Tongue (tissue), 2 donors: ENCODE measurements around the gene HYAL1. TPM values are rescaled to one million over a fixed set of nuclear protein-coding genes. Genes with fewer than 3 reads are reported as not detected.
A peak's percentile ranks its signal among the peaks of the same experiment; 100 is the strongest.
"Not testable (repeated sequence)": the region's sequence is repeated elsewhere in the genome, so short reads cannot be mapped to it uniquely, and the experiment has no call there.

Experiments
- DNase-seq: peaks from one replicate; pipeline ENCODE4 v3.0.0-alpha.2; 2015
- total RNA-seq: library from RNA; depleted of rRNA; stranded (reverse); fragments of >200 nt; gene quantifications from one replicate; pipeline ENCODE4 v1.2.3, GENCODE V29; 2014

HYAL1 gene
- total RNA-seq, 1 donor from 2014 or later, result 1.2 TPM

DNA sequence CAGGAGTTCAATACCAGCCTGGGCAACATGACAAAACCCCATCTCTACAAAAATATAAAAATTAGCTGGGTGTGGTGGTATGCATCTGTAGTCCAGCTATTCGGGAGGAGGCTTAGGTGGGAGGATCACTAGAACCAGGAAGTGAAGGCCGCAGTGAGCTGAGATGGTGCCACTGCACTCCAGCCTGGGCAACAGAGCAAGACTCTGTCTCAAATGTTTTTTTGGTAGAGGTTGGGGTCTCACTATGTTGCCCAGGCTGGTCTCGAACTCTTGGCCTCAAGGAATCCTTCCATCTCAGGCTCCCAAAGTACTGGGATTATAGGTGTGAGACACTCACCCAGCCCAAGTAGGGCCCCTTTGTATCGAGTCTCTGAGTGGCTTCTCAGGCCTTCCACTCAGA lies 9.3 kb downstream of the HYAL1 start:
- DNase-seq, result no peak

DNA sequence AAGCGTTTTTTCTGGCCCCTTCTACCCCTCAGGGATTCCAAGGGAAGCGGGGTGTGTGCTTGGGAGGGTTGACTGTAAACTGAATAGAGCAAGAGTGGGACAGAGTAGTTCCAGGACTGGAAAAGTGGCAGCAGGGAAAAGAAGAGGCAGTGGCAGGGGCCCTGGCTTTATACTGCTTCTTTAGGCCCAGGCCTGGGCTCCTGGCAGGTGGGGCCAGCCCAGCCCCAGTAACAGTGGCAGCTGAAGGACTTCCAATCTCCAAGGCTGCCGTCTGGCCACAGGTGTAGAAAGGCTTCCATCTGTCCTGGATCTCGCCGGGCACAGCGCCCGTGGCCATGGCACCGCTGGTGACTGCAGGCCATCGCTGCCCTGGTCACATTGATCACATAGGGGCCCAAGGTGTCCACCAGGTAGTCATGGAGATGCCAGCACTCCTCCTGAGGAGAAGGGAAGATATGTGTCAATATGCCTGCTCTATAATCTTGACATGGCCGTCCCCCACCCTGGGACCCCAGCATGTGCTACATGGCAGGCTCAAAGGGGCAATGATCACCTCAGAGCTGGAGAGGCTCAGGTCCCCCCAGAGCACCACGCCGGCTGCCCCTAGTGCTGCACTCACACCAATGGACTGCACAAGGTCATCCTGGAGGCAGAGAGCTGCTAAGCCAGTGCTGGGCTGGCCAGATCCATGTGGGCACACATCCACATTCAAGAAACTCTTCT lies 10.1 kb downstream of the HYAL1 start:
- DNase-seq, result no peak

DNA sequence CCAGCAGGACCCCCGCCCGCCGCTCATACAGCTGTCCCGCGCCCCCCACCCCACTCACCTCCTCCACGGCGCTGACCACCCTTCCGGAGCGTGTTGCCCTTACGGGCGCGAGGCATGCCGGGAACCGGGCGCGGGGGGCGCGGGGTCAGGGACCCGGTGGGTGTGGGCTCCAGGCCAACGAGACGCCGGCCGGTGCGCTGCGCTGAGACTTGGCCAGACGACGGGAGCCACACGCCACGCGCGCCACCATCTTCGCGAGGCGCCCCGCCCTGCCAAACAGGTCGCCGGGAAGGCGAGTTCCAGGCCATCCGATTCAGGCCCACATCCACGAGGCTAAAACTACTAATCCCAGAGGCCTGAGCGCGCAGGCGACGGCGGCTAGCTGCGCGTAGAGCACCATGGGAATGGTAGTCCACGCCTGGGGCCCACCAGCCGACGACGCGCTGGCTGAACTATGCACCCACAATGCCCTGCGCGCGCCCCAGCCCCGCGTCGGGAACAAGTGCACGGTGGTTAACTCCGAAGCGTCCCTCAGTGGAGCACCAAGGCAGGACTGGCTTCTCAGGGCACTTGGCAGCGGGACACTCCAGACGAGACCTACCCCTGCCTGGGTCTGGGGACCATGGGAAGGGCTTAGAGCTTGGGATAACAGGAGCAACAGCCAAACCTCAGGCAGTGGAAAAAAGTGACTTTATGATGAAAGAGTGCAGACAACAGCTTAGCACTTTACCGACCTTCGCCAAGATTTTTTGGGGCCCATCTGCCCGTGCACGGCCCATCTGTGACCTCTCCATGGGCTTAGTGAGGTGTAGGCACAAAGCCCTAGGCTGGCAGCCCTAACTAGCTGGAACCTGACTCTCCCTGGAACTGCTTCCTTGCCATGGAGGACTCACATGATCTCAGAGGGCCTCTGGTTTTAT lies 11.0 kb downstream of the HYAL1 start, which contains the start of gene IFRD2:
IFRD2 (minus strand) TSS at position 271 of the 920 bp plus-strand sequence; CDS start at position 116, 155 bp downstream.
- peak; percentile 99 for DNase-seq

DNA sequence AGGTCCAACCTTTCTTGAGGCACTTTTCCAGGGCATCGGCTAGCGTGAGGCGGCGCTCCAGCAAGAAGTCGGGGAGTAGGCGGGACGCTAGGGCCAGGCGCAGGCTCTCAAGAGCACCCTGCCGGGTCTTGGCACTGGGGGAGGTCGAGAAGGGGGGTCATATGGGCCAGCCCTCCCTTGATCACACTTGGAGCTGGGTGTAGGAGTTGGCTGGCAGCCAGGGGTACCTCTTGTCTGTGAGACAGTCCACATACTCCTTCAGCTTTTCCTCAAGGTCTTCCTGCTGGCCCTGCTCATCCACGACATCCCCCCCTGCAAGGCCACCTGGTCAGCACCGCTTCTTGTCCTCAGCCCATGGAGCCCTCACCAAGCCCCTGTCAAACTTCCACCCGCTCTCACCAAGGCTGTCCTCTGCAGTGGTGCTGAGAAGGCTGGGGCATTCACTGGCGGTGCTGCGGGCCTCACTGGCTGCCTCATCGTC lies 13.2 kb downstream of the HYAL1 start:
- DNase-seq, result no peak

DNA sequence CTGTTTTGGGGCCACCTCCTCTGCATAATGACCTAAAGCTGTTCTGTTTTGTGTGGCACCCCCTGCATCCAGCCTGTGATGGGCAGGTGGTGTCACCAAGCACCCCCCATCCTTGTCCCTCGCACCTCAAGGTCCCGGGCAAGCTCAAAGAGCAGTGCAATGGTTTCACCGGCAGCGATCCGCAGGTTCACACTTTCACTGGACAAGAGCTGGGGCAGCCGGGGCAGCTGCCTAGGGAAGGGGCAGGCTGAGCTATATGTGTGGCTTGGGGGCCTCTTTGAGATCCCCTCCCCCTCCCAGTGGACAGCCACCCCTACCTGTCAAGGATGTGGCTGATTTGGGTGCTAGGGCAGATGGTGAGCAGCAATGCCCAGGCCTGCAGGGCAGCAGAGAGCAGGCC lies 14.2 kb downstream of the HYAL1 start:
- DNase-seq, result no peak

DNA sequence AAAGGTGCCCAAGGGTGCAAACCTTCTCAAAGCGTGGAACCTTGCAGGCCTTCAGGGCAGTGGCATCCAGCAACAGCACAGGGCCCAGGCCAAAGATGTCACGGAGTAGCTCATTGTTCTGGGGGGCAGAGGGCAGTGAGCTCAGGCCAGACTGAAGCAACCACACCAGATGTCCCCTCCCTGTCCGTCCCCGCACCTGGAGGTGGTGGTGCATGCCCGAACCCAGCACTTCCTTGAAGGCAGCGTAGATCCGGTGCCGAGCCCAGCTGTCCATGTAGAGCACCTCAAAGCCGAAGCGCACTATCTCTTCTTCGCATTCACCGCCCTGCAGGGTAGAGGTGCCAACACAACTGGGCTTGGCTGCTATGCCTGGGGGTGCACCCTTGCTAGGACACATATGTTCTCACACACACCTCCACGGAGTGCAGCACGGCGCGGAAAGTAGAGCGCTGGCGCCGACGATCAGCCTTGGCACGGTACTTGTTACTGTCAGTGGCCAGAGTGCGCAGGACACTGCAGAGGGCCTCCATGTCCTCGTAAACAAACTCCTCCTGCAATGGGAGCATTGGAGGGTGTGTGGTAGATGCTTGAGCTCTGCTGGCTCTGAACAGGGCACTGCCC lies 14.9 kb downstream of the HYAL1 start:
- DNase-seq, result no peak

DNA sequence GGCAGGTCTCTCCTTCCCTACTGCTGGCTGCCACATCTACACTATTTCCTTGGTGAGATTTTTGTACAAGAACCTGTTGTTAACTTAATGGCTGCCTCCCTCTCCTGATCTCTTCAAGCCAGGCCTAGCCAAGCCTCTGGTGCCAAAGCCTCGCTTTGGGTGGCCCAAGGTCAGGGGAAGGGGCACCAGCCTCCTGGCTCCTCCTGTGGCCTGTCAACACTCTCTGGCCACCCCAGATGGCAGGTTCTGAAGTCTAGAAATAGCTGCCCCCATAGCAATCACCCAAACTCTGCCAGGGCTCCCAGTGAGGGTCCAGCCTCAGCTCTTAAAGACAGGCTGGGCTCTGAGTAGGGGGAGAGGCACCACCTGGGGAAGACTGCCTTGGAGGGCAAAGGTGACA lies 16.1 kb downstream of the HYAL1 start:
- DNase-seq, result no peak

DNA sequence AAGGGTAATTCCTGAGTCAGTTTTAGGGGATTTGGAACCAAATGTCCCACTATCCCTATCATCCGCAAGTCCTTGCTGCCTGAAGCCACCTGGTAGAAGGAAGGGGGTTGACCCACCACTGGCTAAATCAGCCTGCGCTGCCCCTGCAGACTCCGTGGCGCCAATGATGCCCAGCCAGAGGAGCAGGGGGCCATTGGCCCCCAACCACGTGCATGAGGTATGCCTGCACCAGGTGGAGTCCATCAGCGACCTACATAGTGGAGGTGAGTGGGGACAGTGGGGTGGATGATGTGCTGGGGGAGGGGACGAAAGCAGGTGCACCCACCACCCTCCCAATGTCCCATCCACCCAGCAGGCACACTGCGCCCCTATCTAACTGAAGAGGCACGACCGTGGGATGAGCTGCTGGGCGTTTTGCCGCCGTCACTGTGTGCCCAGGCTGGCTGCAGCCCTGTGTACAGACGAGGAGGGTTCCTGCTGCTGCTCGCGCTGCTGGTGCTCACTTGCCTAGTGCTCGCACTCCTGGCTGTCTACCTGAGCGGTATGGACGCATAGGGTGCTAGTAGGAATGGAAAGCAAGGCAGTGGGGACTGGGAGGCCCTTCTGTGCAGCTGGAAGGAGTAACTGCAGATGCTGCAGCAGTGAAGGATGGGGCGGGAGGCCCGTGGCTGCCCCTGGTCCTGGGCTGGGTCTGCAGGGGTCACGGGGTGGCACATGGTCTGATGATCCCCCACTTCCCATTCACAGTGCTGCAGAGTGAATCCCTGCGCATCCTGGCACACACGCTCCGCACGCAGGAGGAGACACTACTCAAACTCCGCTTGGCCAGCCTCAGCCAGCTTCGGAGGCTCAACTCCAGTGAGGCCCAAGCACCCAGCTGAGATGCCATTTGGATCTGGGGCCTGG lies 16.8 kb downstream of the HYAL1 start:
- DNase-seq, result no peak

DNA sequence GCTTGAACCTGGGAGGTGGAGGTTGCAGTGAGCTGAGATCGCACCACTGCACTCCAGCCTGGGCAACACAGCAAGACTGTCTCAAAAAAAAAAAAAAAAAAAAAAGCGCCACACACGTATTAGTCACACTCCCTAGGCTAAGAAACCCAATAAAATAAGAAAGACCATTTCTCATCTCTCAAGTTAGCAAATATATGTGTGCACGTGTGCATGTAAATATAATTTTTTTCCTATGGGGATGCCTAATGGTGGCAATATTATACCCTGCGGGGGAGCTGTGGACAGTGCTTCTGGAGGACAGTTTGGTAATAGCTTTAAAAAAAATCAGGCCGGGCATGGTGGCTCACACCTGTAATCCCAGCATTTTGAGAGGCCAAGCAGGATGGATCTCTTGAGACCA lies 19.3 kb downstream of the HYAL1 start:
- DNase-seq, result not testable (repeated sequence)

DNA sequence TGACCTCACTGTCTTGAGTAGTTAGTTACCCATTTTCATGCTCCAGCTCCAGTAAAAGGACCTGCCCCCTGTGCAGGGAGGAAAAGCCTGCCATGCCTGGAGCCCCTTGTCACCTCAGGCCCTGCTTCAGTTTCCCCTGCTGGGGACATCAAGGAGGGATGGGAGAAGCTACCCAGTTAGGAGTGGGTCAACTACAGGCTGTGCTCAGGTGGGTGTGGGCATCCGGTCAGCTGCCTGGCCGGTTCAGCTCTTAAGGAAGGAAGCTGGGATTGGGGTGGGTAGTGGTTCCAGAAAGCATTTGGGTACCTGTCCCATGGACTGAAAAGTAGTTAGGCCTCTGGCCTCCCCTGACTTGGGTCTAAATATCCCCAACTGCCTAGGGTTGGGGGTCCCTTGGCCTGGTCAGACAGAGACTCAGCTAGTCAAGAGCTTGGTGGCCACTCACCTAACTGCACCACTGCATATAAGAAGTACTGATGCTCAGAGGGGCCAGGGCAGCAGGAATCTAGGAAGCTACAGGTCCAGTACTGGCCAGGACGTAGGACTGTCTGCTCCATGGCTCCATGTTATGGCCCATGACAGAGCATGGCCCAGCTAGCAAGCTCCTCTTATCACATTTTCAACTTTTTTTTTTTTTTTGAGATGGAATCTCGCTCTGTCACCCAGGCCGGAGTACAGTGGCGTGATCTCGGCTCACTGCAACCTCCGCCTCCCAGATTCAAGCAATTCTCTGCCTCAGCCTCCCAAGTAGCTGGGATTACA lies 23.9 kb downstream of the HYAL1 start:
- no peak for DNase-seq

DNA sequence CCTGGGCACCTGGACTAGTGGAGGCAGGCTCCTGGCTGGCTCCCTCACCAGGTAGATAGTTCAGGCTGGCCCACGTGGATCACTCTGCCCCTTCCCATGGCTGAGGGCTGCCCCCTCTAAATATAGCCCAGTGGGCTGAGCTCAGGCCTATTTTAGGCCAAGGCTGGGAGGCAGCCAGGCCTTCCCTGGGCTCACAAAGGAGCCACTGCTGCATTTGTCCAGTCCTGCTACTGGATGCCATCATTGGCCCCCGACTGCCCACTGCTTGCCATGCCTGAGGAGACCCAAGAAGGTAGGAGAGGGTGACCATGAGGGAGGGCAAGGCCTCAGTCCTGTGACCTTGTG lies 24.5 kb downstream of the HYAL1 start, which contains the start of gene LSMEM2:
LSMEM2 (plus strand) TSS at position 208 of the 345 bp plus-strand sequence; CDS start at position 235, 27 bp downstream.
- peak; percentile 66 for DNase-seq

DNA sequence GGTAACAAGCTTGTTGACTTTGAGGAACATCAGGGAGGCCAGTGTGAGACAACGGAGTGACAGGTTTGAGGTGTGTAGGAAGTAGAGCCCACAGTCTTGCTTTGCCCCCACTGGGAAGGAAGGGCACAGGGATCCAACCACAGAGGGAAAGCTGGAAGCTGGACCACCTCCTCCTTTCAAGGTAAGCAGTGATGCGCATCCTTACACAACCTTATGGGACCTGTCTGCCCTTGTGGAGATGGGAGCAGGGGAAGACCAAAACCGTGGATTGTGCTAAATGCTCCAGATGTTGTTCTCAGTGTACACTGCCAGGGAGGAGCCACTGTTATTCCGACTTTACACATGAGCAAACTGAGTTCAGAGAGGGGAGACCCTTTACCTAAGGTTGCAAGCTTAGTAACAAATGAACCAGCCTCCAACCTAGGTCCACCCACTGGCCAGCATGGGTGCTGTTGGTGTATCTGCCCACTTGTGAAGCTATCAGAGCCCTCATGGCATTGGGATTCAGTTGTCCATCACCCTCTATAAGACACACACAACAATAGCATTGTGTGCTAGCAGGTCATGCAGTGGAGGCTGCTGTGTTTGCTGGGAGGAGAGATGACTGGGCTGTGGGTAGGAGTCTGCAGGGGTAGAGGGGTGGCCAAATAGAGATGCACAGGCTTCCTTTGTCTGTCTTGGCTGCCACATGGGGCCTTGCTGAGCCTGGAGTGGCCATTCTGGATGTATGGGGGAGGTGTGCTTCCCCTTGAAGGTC lies 25.1 kb downstream of the HYAL1 start:
- no peak for DNase-seq

DNA sequence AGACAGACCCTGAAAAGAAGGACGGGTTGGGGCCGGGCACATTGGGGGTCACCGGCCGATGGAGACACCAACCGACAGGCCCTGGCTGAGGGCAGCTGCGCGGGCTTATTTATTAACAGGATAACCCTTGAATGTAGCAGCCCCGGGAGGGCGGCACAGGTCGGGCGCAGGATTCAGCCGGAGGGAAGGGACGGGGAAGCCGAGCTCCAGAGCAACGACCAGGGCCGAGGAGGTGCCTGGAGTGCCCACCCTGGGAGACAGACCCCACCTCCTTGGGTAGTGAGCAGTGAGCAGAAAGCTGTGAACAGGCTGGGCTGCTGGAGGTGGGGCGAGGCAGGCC lies 26.6 kb downstream of the HYAL1 start:
- DNase-seq, result no peak

DNA sequence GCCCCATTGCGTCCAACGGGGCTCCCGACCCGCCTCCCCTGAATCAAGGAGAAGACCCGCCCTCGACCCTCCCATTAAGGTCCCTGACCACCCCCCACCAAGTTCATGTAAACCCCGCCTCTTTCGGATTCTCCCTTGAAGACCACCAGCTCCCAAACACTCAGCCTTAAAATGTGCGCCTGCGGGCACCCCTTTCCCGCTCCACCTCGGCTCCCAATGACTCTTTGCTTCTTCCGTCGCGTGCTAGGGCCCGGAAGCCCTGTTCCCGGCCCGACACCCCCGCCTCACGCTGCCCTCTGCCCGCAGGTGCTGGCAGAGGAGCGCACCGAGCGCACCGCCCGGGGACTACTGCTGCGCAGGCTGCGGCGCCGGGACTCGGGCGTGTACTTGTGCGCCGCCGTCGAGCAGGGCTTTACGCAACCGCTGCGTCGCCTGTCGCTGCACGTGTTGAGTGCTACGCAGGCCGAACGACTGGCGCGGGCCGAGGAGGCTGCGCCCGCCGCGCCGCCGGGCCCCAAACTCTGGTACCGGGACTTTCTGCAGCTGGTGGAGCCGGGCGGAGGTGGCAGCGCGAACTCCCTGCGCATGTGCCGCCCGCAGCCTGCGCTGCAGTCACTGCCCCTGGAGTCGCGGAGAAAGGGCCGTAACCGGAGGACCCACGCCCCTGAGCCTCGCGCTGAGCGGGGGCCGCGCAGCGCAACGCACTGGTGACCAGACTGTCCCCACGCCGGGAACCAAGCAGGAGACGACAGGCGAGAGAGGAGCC lies 27.2 kb downstream of the HYAL1 start:
- DNase-seq, result no peak

DNA sequence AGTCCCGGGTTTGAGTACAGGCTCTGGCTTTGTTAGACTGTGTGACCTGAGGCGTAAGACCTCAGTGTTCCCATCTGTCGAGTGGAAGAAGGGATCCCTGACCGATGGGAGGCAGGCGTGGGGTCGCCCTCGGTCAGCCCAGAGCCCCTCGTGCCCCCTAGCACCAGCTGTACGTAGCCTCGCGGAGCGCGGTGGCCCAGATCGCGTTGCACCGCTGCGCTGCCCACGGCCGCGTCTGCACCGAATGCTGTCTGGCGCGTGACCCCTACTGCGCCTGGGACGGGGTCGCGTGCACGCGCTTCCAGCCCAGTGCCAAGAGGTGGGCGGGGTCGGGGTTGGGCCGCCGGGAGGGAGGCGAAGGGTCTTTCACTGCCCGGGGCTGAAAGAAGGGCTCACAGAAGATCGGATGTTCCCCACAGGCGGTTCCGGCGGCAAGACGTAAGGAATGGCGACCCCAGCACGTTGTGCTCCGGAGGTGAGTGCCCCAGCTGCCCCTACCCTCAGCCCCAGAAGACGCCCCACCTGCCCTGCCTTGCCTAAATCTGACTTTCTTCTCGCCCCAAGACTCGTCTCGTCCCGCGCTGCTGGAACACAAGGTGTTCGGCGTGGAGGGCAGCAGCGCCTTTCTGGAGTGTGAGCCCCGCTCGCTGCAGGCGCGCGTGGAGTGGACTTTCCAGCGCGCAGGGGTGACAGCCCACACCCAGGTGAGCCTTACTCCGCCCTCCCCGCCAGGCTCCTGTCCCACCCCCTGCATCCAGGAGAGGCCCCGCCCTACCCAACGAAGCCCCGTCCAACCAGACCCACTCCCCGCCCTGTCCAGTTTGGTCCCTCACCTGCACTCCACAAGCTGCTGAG lies 28.0 kb downstream of the HYAL1 start:
- DNase-seq, result no peak

DNA sequence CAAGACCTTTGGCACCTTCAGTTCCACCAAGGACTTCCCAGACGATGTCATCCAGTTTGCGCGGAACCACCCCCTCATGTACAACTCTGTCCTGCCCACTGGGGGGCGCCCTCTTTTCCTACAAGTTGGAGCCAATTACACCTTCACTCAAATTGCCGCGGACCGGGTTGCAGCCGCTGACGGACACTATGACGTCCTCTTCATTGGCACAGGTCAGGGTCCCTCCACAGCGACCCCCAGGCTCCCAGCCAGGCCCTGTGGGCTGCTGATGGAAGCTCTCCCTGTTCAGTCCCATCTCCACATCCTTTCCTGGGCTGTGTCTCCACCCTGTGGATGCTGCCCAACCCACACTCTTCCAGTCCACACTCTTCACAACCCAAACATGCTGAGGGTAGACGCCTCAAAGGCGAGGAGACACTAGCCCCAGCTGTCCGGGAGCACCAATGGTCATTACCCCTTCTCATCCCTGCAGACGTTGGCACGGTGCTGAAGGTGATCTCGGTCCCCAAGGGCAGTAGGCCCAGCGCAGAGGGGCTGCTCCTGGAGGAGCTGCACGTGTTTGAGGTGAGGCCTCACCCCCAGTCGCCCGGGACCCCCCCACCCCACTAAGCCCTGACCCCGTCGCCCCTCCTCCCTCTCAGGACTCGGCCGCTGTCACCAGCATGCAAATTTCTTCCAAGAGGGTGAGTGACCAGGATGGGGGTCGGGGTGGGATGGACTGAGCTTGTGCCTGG lies 28.8 kb downstream of the HYAL1 start:
- peak; percentile 60 for DNase-seq

DNA sequence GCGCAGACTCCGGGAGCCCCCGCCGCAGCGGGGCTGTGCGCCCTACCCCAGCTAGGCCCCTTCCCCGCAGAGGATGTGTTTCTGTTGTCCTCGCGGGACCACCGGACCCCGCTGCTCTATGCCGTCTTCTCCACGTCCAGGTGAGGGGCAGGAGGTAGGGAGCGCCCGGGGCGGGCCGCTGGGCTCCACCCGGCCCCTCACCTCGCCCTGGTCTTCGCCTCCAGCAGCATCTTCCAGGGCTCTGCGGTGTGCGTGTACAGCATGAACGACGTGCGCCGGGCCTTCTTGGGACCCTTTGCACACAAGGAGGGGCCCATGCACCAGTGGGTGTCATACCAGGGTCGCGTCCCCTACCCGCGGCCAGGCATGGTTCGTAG lies 29.7 kb downstream of the HYAL1 start:
- no peak for DNase-seq
